PC-9 (cell line): ENCODE measurements around the gene CTR9. TPM values are rescaled to one million over a fixed set of nuclear protein-coding genes. Genes with fewer than 3 reads are reported as not detected.

ENCODE experiments used
- BruUV-seq: library from RNA; stranded (reverse); fragments of 400-500 nt; replicated peaks from 2 replicates; lab custom pipeline; 2021; lab: Mats Ljungman, UMichigan
- CTCF ChIA-PET: fragments of 300-600 bp; sonication (Branson Sonifier 250); formaldehyde crosslinking; loops from one replicate; lab custom pipeline; 2022; ENCODE audit warnings: antibody characterized with exemption; lab: Charles Lee
- POLR2A ChIA-PET: fragments of 300-600 bp; sonication (Branson Sonifier 250); formaldehyde crosslinking; loops from one replicate; lab custom pipeline; 2022; ENCODE audit warnings: antibody characterized with exemption; ENCODE audit not compliant: unreplicated experiment; lab: Charles Lee
- DNase-seq, 2 experiments: peaks; one replicate each; pipeline versions ENCODE4 v3.0.0 to v3.0.0-alpha.2; 2015 to 2022; ENCODE audit warnings: mixed read lengths in 1 of 2
- H2AFZ ChIP-seq: fragments of 200-600 bp; sonication (generic); 2 replicates; pipeline ENCODE4 v1.8.1; 2017; ENCODE audit warnings: antibody characterized with exemption
- H3F3A ChIP-seq: fragments of 200-600 bp; sonication (generic); 2 replicates; pipeline ENCODE4 v1.8.1; 2017; ENCODE audit warnings: antibody characterized with exemption, mild to moderate bottlenecking, low read depth; ENCODE audit not compliant: insufficient read depth
- H3K27ac ChIP-seq: fragments of 200-600 bp; sonication (generic); 2 replicates; pipeline ENCODE4 v1.6.1; 2016; ENCODE audit warnings: mixed run types
- H3K27me3 ChIP-seq: fragments of 200-600 bp; sonication (generic); 2 replicates; pipeline ENCODE4 v1.6.1; 2016; ENCODE audit warnings: low read depth, mixed run types; ENCODE audit not compliant: insufficient read depth
- H3K36me3 ChIP-seq: fragments of 200-600 bp; sonication (generic); 2 replicates; pipeline ENCODE4 v1.6.1; 2016; ENCODE audit warnings: low read depth, mixed run types
- H3K4me1 ChIP-seq: fragments of 200-600 bp; sonication (generic); replicated peaks from 2 replicates; pipeline ENCODE4 v1.6.1; 2016; ENCODE audit warnings: mixed run types; ENCODE audit not compliant: insufficient read depth
- H3K4me2 ChIP-seq: fragments of 200-600 bp; sonication (generic); 2 replicates; pipeline ENCODE4 v1.6.1; 2017; ENCODE audit warnings: mixed run types
- H3K4me3 ChIP-seq: fragments of 200-600 bp; sonication (generic); 2 replicates; pipeline ENCODE4 v1.6.1; 2016; ENCODE audit warnings: mixed run types
- H3K79me2 ChIP-seq: fragments of 200-600 bp; sonication (generic); 2 replicates; pipeline ENCODE4 v1.6.1; 2017; ENCODE audit warnings: low read depth, mixed run types
- H3K9me2 ChIP-seq: fragments of 200-600 bp; sonication (generic); 2 replicates; pipeline ENCODE4 v1.8.1; 2017; ENCODE audit warnings: mild to moderate bottlenecking; ENCODE audit not compliant: insufficient read depth
- H3K9me3 ChIP-seq: fragments of 200-600 bp; sonication (generic); 2 replicates; pipeline ENCODE4 v1.8.1; 2016; ENCODE audit warnings: low read depth; ENCODE audit not compliant: insufficient read depth
- H4K20me1 ChIP-seq: fragments of 200-600 bp; sonication (generic); 2 replicates; pipeline ENCODE4 v1.8.1; 2017; ENCODE audit not compliant: insufficient read depth
- EZH2 ChIP-seq: fragments of 200-600 bp; sonication (generic); IDR thresholded peaks from 2 replicates; pipeline ENCODE4 v1.8.0; 2017; ENCODE audit warnings: antibody characterized with exemption, low read depth
- intact Hi-C: fragments of 100-400 bp; cut with micrococcal nuclease; formaldehyde crosslinking; loops from one replicate; pipeline ENCODE4 v1.10.0; 2022; ENCODE audit not compliant: unreplicated experiment
- total RNA-seq: library from RNA; stranded (reverse); gene quantifications from 2 replicates; pipeline ENCODE4 v1.2.3, GENCODE V29; 2021
- TF ChIP-seq, protein P1 (sequence below): fragments of 200-600 bp; sonication (generic); conservative IDR thresholded peaks from 2 replicates; pipeline ENCODE4 v1.6.1; 2017; ENCODE audit warnings: mixed run types, antibody characterized with exemption, mild to moderate bottlenecking, moderate library complexity

The CTR9 gene
- total RNA-seq, 1 experiment from 2014 or later = 19.7 TPM

GRCh38 chr11:10758957-10759356, 7.9 kb downstream of the CTR9 start:
- no peaks in the 10 kb centered on the region for H3K27me3 ChIP-seq
- H3K36me3 ChIP-seq = no peaks in the 10 kb centered on the region; the same call in none of the 2 replicates
- intact Hi-C loops = no loop called here
- BruUV-seq = no TSS peak
- no peak overlapping the region for H2AFZ ChIP-seq
- ChIA-PET POLR2A (interaction anchor here (0.5 kb wide), 1 partner anchor 183 kb away, joined by 3 read pairs; no protein-coding TSS in a partner anchor), CTCF (no interaction called here)
- no peaks in the 10 kb centered on the region for H3K79me2 ChIP-seq
- no peak overlapping the region for H3K27ac ChIP-seq
- H3K4me1 ChIP-seq = no peaks in the 10 kb centered on the region
- no peaks in the 10 kb centered on the region for H4K20me1 ChIP-seq
- TF ChIP-seq, protein P1, sequence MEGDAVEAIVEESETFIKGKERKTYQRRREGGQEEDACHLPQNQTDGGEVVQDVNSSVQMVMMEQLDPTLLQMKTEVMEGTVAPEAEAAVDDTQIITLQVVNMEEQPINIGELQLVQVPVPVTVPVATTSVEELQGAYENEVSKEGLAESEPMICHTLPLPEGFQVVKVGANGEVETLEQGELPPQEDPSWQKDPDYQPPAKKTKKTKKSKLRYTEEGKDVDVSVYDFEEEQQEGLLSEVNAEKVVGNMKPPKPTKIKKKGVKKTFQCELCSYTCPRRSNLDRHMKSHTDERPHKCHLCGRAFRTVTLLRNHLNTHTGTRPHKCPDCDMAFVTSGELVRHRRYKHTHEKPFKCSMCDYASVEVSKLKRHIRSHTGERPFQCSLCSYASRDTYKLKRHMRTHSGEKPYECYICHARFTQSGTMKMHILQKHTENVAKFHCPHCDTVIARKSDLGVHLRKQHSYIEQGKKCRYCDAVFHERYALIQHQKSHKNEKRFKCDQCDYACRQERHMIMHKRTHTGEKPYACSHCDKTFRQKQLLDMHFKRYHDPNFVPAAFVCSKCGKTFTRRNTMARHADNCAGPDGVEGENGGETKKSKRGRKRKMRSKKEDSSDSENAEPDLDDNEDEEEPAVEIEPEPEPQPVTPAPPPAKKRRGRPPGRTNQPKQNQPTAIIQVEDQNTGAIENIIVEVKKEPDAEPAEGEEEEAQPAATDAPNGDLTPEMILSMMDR = no peak; the same call in 1 of the 2 replicates
- no peak for TF ChIP-seq EZH2
- H3K4me2 ChIP-seq = no peak overlapping the region
- no peak for DNase-seq
- no peaks in the 10 kb centered on the region for H3F3A ChIP-seq
- H3K4me3 ChIP-seq = no peak overlapping the region
- no peaks in the 10 kb centered on the region for H3K9me2 ChIP-seq
- no peaks in the 10 kb centered on the region for H3K9me3 ChIP-seq

- POLR2A ChIA-PET = no interaction called here
- Histone ChIP-seq H4K20me1 (no peaks in the 10 kb centered on the region), H3K36me3 (no peaks in the 10 kb centered on the region; the same call in 1 of the 2 replicates)
Measured at GRCh38 chr11:10761085-10761698, 10.1 kb downstream of the CTR9 start.

DNA sequence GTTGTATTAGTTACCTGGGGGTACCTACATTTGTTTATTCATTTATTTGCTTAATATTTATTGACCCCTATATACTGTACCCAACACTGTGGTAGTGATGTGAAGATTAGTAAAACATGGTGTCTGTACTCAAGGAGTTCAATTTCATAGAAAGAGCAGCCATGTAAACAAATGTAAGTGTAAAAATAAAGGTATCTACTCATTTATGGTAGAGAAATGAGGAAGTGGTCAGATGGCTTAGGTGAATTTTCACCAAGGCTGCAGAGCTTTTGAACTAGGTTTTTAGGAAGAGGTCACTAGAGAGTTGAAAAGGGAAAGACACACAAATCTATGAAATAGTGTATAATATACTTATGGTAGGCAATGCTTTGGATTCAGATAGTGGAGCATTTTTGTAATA, 11.1 kb downstream of the CTR9 start:
- H4K20me1 ChIP-seq = no peaks in the 10 kb centered on the region
- no peaks in the 10 kb centered on the region for H3K4me1 ChIP-seq
- no peaks in the 10 kb centered on the region; the same call in 1 of the 2 replicates for H3K36me3 ChIP-seq
- H3K9me3 ChIP-seq = no peaks in the 10 kb centered on the region
- H3K4me3 ChIP-seq = no peak overlapping the region
- no peak overlapping the region for H3K27ac ChIP-seq
- ChIA-PET CTCF (no interaction called here), POLR2A (no interaction called here)
- H3K79me2 ChIP-seq = no peaks in the 10 kb centered on the region
- TF ChIP-seq, protein P1 = no peak
- TF ChIP-seq EZH2 = no peak
- H3K4me2 ChIP-seq = no peak overlapping the region
- no TSS peak for BruUV-seq
- no peaks in the 10 kb centered on the region for H3F3A ChIP-seq
- intact Hi-C loops = no loop called here
- no peaks in the 10 kb centered on the region for H3K9me2 ChIP-seq
- DNase-seq = no peak
- H3K27me3 ChIP-seq = no peaks in the 10 kb centered on the region
- no peak overlapping the region for H2AFZ ChIP-seq

More at GRCh38 chr11:10761085-10761698, 10.1 kb downstream of the CTR9 start:
- Histone ChIP-seq H2AFZ (no peak overlapping the region), H3K27me3 (no peaks in the 10 kb centered on the region), H3K4me3 (no peak overlapping the region), H3K4me2 (no peak overlapping the region), H3K79me2 (no peaks in the 10 kb centered on the region), H3K27ac (no peak overlapping the region), H3K4me1 (no peaks in the 10 kb centered on the region), H3K9me2 (no peaks in the 10 kb centered on the region), H3K9me3 (no peaks in the 10 kb centered on the region), H3F3A (no peaks in the 10 kb centered on the region)
- intact Hi-C loops = no loop called here
- TF ChIP-seq, protein P1 = no peak
- no peak for TF ChIP-seq EZH2
- BruUV-seq = no TSS peak
- no peak for DNase-seq
- CTCF ChIA-PET = no interaction called here
